HG03066 (cell line): Measurements from ENCODE around the gene PPFIA3.
"Not testable (repeated sequence)": the region's sequence is repeated elsewhere in the genome, so short reads cannot be mapped to it uniquely, and the experiment has no call there.

Experiments
- ATAC-seq: cut with Tn5 transposase; IDR thresholded peaks from one replicate; pipeline ENCODE4 v1.9.1; 2021; ENCODE audit warnings: low read depth; ENCODE audit not compliant: unreplicated experiment

The PPFIA3 gene

DNA sequence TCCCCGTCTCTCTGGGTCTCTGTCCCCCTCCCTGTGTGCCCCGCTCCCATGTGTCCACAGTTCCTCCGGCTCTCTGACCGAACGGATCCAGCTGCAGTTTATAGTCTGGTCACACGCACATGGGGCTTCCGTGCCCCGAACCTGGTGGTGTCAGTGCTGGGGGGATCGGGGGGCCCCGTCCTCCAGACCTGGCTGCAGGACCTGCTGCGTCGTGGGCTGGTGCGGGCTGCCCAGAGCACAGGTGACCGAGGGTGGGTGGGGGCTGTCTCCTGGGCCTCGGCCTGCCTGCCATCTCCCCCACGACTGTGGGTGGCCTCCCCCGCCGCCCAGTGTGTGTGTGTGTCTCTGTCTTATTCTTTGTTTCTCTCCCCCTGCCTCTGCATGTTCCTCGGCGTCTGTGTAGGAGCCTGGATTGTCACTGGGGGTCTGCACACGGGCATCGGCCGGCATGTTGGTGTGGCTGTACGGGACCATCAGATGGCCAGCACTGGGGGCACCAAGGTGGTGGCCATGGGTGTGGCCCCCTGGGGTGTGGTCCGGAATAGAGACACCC lies 48.6 kb downstream of the PPFIA3 start:
- no peak for ATAC-seq

DNA sequence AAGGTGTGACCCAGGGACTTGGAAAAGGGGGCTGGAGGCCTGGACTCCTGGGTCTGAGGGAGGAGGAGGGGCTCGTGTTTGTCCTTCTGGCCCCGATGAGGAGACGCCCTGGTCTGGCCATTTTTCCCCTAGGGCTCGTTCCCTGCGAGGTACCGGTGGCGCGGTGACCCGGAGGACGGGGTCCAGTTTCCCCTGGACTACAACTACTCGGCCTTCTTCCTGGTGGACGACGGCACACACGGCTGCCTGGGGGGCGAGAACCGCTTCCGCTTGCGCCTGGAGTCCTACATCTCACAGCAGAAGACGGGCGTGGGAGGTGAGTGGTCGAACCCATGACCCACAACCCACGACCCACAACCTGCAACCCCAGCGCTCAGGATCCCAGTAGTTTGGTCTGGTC lies 49.1 kb downstream of the PPFIA3 start:
- no peak for ATAC-seq

DNA sequence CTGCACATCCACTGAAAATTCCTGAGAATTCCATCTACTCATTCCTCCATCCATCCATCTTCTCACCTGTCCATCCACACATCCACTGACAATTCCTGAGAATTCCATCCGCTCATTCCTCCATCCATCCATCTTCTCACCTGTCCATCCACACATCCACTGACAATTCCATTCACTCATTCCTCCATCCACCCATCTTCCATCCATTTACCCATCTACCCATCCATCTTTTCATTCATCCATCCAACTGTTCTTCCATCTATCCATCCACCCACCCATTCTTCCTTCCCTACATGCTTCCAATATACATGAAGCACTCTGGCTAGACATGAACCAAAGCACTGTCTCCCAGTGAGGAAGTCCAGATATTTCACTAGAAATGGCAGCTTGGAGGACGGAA lies 53.9 kb downstream of the PPFIA3 start:
- ATAC-seq, result no peak

DNA sequence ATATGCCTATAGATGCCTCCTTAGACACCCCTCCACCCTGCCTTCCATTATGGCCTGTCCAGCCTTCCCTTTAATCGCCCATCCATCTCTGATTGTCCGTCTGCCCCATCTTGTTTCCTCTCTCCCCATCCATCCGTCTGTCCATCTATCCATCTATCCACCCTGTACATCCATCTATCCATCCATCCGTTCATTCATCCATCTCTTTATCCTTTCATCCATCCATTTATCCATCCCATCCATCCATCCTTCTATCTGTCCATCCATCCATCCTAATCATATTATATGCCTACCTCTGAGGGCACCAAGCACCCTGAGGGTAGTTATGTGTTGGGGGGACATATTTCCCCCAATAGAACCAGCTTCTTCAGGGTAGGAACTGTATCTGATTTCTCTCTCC lies 61.3 kb downstream of the PPFIA3 start:
- no peak for ATAC-seq

DNA sequence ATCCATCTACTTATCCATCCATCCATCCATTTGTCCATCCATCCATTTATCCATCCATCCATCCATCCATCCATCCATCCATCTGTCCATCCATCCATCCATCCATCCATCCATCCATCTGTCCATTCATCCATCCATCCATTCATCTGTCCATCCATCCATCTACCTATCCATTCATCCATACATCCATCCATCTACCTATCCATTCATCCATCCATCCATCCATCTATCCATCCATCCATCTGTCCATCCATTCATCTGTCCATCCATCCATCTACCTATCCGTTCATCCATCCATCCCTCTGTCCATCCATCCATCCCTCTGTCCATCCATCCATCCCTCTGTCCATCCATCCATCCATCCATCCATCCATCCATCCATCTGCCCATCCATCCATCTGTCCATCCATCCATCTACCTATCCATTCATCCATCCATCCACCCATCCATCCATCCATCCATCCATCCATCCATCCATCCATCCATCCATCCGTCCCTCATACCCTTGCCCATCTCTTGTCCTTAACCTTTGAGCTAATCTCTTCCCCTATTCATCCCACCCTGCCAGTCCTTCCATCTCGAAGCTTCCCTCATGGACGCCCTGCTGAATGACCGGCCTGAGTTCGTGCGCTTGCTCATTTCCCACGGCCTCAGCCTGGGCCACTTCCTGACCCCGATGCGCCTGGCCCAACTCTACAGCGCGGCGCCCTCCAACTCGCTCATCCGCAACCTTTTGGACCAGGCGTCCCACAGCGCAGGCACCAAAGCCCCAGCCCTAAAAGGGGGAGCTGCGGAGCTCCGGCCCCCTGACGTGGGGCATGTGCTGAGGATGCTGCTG lies 62.9 kb downstream of the PPFIA3 start:
- not testable (repeated sequence) for ATAC-seq

DNA sequence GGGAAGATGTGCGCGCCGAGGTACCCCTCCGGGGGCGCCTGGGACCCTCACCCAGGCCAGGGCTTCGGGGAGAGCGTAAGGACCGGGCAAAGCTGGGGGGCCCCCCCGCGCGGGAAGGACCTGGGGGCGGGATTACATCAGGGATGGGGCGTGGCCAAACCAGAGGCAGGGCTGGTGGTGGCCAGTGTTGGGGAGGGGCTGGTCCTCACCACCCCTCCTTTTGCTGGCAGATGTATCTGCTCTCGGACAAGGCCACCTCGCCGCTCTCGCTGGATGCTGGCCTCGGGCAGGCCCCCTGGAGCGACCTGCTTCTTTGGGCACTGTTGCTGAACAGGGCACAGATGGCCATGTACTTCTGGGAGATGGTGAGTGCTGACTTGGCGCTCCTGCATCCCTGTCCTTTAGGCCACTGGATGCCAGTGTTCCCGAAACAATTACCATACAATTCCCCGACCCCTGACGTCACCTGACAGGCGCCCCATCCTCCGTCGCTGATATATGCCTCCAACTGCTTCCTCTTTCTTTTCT lies 63.6 kb downstream of the PPFIA3 start:
- ATAC-seq, result no peak

DNA sequence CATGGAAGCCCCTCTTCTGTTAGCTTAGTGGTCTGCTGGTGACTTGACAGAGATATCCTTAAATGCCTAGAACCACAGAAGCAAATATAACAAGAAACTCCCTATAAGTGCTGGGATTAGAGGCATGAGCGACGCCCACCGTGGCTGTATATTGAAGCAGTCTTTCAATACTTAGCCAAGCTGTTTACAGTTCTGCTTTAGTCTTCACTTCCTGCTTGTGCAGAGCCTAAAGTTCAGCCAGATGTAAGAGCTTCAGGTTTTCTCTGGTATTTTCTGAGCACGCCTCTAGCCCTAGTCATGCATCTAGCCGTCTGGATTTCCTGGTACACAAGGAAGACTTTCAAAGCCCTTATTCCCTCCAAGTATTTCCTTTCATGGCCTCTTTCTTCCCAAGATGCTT lies 66.8 kb downstream of the PPFIA3 start:
- no peak for ATAC-seq

DNA sequence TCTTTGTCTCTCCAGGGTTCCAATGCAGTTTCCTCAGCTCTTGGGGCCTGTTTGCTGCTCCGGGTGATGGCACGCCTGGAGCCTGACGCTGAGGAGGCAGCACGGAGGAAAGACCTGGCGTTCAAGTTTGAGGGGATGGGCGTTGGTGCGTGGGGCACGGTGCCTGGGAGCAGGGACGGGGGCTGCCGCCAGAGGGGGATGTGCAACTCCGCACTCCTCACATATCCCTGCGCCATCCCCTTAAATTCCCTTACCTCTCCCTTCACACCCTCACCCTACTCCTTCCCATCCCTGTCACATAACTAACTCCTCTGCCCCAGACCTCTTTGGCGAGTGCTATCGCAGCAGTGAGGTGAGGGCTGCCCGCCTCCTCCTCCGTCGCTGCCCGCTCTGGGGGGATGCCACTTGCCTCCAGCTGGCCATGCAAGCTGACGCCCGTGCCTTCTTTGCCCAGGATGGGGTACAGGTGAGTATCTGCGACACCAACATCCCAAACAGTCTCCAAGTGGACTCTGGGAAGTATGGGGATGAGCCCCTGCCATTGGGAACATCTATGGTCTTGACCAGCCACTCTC lies 69.4 kb downstream of the PPFIA3 start:
- ATAC-seq, result no peak

DNA sequence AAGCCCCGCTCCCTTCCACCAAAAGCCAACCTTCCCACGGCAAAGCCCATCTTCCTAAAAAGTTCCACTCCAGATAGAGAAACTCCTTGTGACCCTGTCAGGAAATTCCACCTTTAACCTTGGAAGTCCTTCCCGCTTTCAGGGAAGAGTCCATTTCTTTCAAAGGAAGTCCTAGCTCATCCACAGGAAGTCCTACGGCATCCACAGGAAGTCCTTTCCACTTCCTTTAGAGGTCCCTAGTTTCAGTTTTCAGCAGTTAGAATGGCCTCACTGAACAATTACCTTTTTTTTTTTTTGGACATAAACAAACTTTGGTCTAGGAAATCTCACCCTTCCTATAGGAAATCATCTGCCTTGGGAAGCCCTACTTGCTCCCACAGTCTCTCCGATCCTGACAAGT lies 69.9 kb downstream of the PPFIA3 start:
- no peak for ATAC-seq

DNA sequence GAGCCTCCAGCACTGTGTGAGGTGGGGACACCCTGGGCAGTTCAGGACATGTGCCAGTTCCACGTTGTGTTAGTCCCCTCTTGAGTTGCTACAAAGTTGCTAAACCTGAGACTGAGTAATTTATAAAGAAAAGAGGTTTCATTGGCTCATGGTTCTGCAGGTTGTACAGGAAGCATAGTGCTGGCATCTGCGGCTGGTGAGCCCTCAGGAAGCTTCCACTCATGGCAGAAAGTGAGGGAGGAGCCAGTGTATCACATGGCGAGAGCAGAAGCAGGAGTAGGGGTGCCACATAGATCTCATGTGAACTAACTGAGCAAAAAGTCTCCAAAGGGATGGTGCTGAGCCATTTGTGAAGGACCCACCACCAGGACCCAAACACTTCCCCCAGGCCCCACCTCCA lies 71.4 kb downstream of the PPFIA3 start:
- ATAC-seq, result no peak

DNA sequence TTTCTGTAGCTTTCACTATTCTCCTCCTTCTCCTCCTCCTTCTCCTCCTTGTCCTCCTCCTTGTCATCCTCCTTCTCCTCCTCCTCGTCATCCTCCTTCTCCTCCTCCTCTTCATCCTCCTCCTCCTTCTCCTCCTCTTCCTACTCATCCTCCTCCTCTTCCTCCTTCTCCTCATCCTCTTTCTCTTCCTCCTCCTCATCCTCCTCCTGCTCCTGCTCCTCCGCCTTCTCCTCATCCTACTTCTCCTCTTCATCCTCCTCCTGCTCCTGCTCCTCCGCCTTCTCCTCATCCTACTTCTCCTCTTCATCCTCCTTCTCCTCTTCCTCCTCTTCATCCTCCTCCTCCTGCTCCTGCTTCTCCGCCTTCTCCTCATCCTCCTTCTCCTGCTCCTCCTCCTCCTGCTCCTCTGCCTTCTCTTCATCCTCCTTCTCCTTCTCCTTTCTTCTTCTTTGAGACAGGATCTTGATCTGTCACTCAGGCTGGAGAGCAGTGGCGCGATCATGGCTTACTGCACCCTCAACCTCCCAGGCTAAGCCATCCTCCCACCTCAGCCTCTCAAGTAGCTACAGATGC lies 74.6 kb downstream of the PPFIA3 start:
- no peak for ATAC-seq

DNA sequence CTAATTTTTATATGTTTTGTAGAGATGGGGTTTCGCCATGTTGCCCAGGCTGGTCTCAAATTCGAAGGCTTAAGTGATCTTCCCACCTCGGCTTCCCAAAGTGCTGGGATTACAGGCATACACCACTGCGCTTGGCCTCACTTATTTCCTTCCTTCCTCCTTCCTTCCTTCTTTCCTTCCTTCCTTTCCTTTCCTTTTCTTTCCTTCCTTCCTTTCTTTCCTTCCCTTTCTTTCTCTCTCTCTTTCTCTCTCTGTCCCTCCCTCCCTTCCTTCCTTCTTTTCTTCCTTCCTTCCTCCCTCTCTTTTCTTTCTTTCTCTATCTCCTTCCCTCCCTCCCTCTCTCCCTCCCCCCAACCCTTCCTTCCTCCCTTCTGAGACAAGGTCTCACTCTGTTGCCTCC lies 75.1 kb downstream of the PPFIA3 start:
- ATAC-seq, result no peak

DNA sequence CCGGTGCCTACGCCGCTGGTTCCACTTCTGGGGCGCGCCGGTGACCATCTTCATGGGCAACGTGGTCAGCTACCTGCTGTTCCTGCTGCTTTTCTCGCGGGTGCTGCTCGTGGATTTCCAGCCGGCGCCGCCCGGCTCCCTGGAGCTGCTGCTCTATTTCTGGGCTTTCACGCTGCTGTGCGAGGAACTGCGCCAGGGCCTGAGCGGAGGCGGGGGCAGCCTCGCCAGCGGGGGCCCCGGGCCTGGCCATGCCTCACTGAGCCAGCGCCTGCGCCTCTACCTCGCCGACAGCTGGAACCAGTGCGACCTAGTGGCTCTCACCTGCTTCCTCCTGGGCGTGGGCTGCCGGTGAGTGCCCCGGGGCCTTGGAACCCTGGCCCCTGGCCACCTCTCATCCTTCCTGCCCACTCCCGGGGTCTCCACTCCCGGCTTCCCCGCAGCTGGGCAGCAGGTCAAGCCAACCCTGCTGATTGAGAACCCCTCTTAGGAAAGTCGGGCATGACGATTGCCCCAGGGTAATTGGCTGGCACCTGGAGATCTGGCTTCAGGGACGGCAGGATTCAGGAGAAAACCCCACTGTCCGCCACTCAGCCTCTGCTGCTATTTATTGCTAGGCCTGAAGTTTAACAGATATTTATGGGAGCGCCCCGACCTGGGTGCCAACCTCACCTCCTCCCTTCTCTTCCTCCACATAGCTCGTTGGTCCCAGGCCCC lies 77.3 kb downstream of the PPFIA3 start:
- no peak for ATAC-seq

DNA sequence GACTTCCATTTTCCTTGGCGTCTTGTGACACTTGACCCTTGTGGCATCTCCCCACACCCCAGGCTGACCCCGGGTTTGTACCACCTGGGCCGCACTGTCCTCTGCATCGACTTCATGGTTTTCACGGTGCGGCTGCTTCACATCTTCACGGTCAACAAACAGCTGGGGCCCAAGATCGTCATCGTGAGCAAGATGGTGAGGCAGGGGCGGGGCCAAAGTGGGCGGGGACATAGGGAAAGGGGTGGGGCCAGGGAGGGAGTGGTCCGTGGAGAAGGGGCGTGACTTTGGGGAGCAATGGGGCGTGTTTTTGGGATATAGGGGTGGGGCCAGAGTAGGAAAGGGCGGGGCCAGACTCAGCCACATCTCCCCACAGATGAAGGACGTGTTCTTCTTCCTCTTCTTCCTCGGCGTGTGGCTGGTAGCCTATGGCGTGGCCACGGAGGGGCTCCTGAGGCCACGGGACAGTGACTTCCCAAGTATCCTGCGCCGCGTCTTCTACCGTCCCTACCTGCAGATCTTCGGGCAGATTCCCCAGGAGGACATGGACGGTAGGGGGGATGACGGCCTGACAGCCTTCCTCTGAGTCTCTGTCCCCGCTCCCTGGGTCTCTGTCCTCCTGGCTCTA lies 81.0 kb downstream of the PPFIA3 start:
- ATAC-seq, result no peak
